MM.1S (cell line): Measurements from ENCODE around the gene CKM.

Experiments used
- EZH2 ChIP-seq: fragments of 300-600 bp; sonication (generic); optimal IDR thresholded peaks from 2 replicates; pipeline ENCODE3; 2017; ENCODE audit warnings: low read depth, mild to moderate bottlenecking, antibody characterized with exemption, low read length, mixed read lengths
- TF ChIP-seq, protein P1 (sequence below): fragments of 300-600 bp; sonication (generic); IDR thresholded peaks from 2 replicates; pipeline ENCODE4 v1.5.1; 2016; ENCODE audit warnings: antibody characterized with exemption, low read length, mixed read lengths

- no peak for TF ChIP-seq EZH2
- TF ChIP-seq, protein P1, sequence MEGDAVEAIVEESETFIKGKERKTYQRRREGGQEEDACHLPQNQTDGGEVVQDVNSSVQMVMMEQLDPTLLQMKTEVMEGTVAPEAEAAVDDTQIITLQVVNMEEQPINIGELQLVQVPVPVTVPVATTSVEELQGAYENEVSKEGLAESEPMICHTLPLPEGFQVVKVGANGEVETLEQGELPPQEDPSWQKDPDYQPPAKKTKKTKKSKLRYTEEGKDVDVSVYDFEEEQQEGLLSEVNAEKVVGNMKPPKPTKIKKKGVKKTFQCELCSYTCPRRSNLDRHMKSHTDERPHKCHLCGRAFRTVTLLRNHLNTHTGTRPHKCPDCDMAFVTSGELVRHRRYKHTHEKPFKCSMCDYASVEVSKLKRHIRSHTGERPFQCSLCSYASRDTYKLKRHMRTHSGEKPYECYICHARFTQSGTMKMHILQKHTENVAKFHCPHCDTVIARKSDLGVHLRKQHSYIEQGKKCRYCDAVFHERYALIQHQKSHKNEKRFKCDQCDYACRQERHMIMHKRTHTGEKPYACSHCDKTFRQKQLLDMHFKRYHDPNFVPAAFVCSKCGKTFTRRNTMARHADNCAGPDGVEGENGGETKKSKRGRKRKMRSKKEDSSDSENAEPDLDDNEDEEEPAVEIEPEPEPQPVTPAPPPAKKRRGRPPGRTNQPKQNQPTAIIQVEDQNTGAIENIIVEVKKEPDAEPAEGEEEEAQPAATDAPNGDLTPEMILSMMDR: no peak
Observed at GRCh38 chr19:45339629-45340028, 17.0 kb upstream of the CKM start.
